NCI-H460 (cell line): ENCODE measurements around the gene OR4C11. TPM values are rescaled to one million over a fixed set of nuclear protein-coding genes. Genes with fewer than 3 reads are reported as not detected.

Experiments used
- DNase-seq: peaks from one replicate; pipeline ENCODE4 v3.0.0-alpha.2; 2016; ENCODE audit warnings: low read depth; ENCODE audit errors: extremely low read depth
- polyA plus RNA-seq: library from polyadenylated mRNA; depleted of rRNA; stranded (reverse); fragments of >200 nt; gene quantifications from 2 replicates; pipeline ENCODE4 v1.2.3, GENCODE V29; 2014; cell fraction: nucleus; rRNA removed
- total RNA-seq: library from RNA; depleted of rRNA; stranded (reverse); fragments of >200 nt; shearing (Covaris generic); gene quantifications from 2 replicates; pipeline ENCODE4 v1.2.3, GENCODE V29; 2014; rRNA removed

OR4C11 gene, protein sequence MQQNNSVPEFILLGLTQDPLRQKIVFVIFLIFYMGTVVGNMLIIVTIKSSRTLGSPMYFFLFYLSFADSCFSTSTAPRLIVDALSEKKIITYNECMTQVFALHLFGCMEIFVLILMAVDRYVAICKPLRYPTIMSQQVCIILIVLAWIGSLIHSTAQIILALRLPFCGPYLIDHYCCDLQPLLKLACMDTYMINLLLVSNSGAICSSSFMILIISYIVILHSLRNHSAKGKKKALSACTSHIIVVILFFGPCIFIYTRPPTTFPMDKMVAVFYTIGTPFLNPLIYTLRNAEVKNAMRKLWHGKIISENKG
- not detected in 2 replicates for total RNA-seq
- not detected in 2 replicates for polyA plus RNA-seq

DNA sequence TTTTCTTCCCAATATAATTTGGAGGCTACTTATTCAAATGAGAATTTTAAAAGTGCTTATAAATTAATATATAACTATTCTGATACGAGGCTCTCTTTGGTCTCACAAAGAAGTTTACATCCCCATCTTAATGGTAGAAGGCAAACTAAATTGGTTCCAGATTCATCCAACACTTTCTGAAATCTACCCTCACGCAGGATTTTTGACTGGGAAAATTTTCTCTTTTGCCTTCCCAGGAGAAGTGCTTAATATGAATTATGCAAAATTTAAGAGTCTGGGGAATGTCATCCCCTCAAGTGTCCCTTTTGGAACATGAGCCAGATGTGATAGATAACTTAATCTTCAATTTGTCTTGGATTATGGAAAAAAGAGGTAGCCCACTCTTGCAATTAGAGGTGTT is at the start of gene OR4C11:
TSS of gene OR4C11 (minus strand) at position 101 of the 400 bp plus-strand sequence. CDS start 3,272 bp downstream, outside the sequence.
- no peak for DNase-seq

DNA sequence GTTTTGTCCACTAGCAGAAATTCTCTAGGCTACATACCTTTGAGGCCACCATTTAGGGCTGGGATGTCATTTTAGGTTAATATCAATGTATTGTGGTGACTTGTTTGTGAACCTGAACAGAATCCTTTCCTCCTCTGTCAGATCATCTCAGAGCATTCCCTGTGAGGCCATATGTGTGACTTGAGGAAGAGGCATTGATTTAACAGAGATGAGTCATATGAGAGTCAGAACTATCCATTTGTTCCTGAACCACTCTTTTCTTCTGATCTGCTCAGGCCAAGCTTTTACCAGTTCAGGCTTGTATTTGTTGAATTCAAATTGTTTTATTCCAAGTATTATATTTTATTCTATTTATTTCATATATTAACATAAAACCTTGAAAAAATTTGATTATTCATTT is 47.7 kb upstream of the OR4C11 start:
- no peak for DNase-seq

DNA sequence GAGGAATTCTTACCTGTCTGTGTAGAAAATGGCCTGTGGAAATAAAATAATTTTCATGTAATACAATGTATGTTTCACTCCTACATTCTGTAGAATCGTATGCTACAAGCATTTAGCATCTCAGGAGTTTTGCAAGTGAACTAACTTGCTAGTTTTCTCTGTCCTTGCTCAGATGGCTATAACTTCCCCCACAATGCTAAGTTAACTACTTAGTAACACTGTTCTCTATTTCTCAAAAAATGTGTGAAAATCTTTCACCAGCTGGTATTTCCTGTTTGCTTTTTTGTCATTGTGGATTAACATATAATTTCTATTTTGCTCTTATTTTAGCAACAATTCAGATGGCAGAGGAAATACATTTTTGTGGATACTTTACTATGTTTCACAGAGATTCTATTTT is 45.1 kb upstream of the OR4C11 start:
- no peak for DNase-seq

DNA sequence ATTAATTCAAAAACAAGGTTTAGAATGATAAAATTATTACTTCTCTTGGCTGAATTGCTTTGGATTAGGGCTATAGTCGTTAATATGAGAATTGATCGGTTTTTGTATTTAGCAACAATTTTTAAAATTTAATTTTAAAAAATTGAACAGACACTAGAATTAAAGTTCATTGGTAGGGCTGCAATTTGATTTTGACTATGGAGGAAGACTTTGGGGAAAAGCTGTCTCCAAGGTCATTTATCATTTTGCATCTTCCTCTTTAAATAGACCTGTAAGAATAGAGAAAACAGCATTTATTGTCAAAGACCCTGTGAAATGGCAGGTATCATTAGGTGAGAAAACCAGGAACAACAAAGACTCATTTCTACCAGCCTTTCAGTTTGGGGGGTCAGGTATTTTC is 40.6 kb upstream of the OR4C11 start, which contains the start of gene OR4S2:
TSS of gene OR4S2 (plus strand) at position 301 of the 400 bp plus-strand sequence. CDS start 2,577 bp downstream, outside the sequence.
- no peak for DNase-seq

DNA sequence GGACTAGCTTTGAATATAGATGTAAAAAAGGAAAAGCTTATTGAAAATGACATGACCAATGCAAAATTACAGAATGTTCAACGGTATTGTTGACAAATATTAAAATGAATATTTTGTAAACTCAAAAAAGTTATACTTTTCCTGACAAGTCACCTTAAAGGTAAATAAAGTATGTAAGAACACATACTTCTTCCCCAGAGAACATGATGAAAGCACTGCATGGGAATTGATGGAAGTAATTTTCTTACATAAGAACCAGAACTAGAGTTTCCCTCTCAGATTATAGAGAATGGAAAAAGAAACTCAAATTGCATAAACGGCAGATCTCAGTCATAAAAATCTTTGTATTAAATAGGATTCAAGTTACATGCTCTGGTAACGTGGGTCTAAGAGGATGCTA is 27.4 kb upstream of the OR4C11 start, which contains the start of gene OR4P4:
TSS of gene OR4P4 (plus strand) at position 301 of the 400 bp plus-strand sequence.
- DNase-seq: no peak

DNA sequence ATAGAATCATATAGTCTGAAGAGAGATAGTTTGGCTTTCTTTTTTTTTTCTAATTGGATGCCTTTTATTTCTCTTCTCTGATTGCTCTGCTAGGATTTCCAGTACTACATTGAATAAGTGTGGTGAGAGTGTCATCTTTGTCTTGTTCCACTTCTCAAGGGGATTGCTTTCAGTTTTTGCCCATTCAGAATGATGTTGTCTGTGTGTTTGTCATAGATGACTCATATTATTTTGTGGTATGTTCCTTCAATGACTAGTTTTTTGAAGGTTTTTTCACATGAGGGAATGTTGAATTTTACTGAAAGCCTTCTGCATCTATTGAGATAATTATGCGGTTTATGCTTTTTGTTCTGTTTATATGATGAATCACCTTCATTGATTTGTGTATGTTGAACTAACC is 17.1 kb upstream of the OR4C11 start:
- DNase-seq: no peak

DNA sequence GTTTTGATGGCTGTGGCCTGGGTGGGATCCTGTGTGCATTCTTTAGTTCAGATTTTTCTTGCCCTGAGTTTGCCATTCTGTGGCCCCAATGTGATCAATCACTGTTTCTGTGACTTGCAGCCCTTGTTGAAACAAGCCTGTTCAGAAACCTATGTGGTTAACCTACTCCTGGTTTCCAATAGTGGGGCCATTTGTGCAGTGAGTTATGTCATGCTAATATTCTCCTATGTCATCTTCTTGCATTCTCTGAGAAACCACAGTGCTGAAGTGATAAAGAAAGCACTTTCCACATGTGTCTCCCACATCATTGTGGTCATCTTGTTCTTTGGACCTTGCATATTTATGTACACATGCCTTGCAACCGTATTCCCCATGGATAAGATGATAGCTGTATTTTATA is 34.9 kb downstream of the OR4C11 start:
- no peak for DNase-seq

DNA sequence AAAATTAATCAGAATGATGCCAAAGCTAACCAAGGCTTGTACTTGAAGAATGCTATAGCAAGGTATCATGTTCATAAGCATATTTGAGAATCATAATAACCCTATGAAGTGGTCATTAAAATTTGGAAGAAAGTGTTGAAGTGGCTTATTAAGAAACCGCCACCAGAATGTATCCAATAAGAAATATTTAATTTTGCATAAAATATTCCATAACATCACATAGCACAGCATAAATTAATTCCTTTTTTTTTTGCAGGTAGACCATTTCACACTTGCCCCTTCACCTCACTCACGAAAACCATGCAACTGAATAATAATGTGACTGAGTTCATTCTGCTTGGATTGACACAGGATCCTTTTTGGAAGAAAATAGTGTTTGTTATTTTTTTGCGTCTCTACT is 35.6 kb downstream of the OR4C11 start, which contains the start of gene OR4C16:
TSS of gene OR4C16 (plus strand) at position 301 of the 400 bp plus-strand sequence. CDS start at position 301, 0 bp downstream.
- no peak for DNase-seq

DNA sequence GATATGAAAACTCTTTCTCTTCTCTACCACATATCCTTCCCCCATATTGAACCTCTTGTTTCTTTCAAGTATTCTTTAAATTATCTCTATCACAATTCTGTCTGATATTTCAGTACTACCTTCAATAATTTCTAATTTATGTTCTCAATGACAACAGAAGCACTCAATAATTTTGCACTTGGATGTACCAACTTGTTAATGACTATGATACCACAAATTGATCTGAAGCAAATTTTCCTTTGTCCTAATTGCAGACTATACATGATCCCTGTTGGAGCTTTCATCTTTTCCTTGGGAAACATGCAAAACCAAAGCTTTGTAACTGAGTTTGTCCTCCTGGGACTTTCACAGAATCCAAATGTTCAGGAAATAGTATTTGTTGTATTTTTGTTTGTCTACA is 53.3 kb downstream of the OR4C11 start, which contains the start of gene OR4C15:
TSS of gene OR4C15 (plus strand) at position 301 of the 400 bp plus-strand sequence. CDS start at position 301, 0 bp downstream.
- no peak for DNase-seq

Other genes with a start within 250 kb of the OR4C11 start
- gene OR4A15, start 239.7 kb downstream of the OR4C11 start, total RNA-seq: not detected in 2 replicates
- gene OR4C15, start 53.2 kb downstream of the OR4C11 start, total RNA-seq: not detected in 2 replicates
- gene OR4C16, start 35.5 kb downstream of the OR4C11 start, total RNA-seq: not detected in 2 replicates
- not detected in 2 replicates for gene OR4P4, start 27.5 kb upstream of the OR4C11 start, total RNA-seq
- not detected in 2 replicates for gene OR4S2, start 40.7 kb upstream of the OR4C11 start, total RNA-seq
- not detected in 2 replicates for gene OR4C6, start 54.6 kb upstream of the OR4C11 start, total RNA-seq
- not detected in 2 replicates for gene OR5D13, start 165.8 kb upstream of the OR4C11 start, total RNA-seq
- gene OR5D14, start 187.9 kb upstream of the OR4C11 start, total RNA-seq: not detected in 2 replicates
- gene OR5L1, start 203.7 kb upstream of the OR4C11 start, total RNA-seq: not detected in 2 replicates
- gene OR5D18, start 212.0 kb upstream of the OR4C11 start, total RNA-seq: not detected in 2 replicates
- gene OR5L2, start 219.6 kb upstream of the OR4C11 start, total RNA-seq: not detected in 2 replicates
- gene OR5D16, start 231.1 kb upstream of the OR4C11 start, total RNA-seq: not detected in 2 replicates